ENCODE results near the gene CXCL16. TPM values are rescaled to one million over a fixed set of nuclear protein-coding genes. Genes with fewer than 3 reads are reported as not detected.

The CXCL16 gene
- total RNA-seq, 1 donor, result 11.2 TPM

DNA sequence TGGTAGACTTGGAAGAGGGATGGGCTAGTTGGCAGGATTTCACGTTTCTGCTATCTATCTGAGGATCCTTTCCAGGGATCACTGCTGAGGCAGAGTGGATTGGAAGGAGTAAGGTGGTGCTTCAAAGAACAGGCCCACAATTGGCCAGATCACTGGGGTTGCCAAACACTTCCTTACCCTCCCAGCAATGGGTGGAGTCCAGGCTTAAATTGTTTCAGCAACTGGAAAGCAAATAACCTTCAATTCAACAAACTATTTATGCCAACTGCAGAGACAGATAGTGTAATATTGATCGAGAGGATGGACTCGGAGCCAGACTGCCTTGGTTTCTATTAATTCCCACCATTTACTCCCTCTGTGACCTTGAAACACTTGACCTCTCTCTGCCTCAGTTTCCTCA is 27.2 kb downstream of the CXCL16 start:
- no peaks in the 10 kb centered on the region for H3K27me3 ChIP-seq (ENCODE audit: insufficient read depth, low read length)
- no peaks in the 10 kb centered on the region for H3K36me3 ChIP-seq (ENCODE audit: insufficient read depth, low read length)
- H3K4me3 ChIP-seq (ENCODE audit: insufficient read depth, low read length), result no peak overlapping the region
- H4K20me1 ChIP-seq (ENCODE audit: insufficient read depth, low read length), result peaks cover 3% of the 10 kb centered on the region
- H3K79me2 ChIP-seq (ENCODE audit: insufficient read depth, low read length), result no peaks in the 10 kb centered on the region
- peak; percentile 59 for DNase-seq (ENCODE audit: insufficient read length, low spot score, missing footprints)
- no peaks in the 10 kb centered on the region for H3K9me3 ChIP-seq (ENCODE audit: low read depth, low read length)
- no peak overlapping the region for H3K27ac ChIP-seq (ENCODE audit: low read depth, low read length)
- H3K4me1 ChIP-seq (ENCODE audit: insufficient read depth, low read length), result peaks cover 3% of the 10 kb centered on the region
- no peak overlapping the region for H3K4me2 ChIP-seq (ENCODE audit: insufficient read depth, low read length)
- TF ChIP-seq, protein P1, sequence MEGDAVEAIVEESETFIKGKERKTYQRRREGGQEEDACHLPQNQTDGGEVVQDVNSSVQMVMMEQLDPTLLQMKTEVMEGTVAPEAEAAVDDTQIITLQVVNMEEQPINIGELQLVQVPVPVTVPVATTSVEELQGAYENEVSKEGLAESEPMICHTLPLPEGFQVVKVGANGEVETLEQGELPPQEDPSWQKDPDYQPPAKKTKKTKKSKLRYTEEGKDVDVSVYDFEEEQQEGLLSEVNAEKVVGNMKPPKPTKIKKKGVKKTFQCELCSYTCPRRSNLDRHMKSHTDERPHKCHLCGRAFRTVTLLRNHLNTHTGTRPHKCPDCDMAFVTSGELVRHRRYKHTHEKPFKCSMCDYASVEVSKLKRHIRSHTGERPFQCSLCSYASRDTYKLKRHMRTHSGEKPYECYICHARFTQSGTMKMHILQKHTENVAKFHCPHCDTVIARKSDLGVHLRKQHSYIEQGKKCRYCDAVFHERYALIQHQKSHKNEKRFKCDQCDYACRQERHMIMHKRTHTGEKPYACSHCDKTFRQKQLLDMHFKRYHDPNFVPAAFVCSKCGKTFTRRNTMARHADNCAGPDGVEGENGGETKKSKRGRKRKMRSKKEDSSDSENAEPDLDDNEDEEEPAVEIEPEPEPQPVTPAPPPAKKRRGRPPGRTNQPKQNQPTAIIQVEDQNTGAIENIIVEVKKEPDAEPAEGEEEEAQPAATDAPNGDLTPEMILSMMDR (IDR thresholded peaks at IDR 0.05; ENCODE audit: extremely low read depth, low read depth, low read length), result no peak
- no peak overlapping the region for H2AFZ ChIP-seq (ENCODE audit: low read length)

DNA sequence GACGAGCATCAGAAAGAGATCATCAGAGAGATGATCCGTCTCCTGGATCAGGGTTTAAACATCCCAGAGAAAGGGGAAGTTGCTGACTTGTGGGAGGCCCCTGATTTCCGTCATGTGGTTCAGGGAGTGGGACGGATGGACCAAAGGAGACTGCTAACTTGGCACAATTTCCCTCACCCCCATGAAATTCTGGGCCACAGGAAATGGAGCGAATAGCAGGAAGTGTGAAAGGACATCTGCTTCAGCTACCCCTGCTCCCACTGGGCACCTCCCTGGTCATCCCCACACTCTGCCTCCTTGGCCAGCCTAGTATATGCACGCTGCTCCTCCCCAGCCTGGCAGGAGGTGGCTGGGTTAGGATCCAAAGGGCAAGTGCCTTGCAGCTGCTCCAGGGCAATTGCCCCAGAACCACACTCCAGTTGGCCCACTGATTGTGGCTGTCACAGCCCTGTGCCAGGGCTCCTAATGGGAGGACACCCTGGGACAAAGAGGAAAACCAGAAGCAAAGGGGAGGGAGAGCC is 28.0 kb downstream of the CXCL16 start:
- no peak overlapping the region for H3K4me3 ChIP-seq (ENCODE audit: insufficient read depth, low read length)
- no peak overlapping the region for H3K27ac ChIP-seq (ENCODE audit: low read depth, low read length)
- H3K4me1 ChIP-seq (ENCODE audit: insufficient read depth, low read length), result peaks cover 3% of the 10 kb centered on the region
- peak overlapping the region; percentile 77 for H3K4me2 ChIP-seq (ENCODE audit: insufficient read depth, low read length)
- no peaks in the 10 kb centered on the region for H3K79me2 ChIP-seq (ENCODE audit: insufficient read depth, low read length)
- DNase-seq (ENCODE audit: insufficient read length, low spot score, missing footprints), result peak; percentile 82
- no peaks in the 10 kb centered on the region for H3K36me3 ChIP-seq (ENCODE audit: insufficient read depth, low read length)
- H3K9me3 ChIP-seq (ENCODE audit: low read depth, low read length), result no peaks in the 10 kb centered on the region
- H3K27me3 ChIP-seq (ENCODE audit: insufficient read depth, low read length), result no peaks in the 10 kb centered on the region
- H4K20me1 ChIP-seq (ENCODE audit: insufficient read depth, low read length), result peaks cover 3% of the 10 kb centered on the region
- peak overlapping the region; percentile 78 for H2AFZ ChIP-seq (ENCODE audit: low read length)
- TF ChIP-seq, protein P1 (IDR thresholded peaks at IDR 0.05; ENCODE audit: extremely low read depth, low read depth, low read length), result no peak

DNA sequence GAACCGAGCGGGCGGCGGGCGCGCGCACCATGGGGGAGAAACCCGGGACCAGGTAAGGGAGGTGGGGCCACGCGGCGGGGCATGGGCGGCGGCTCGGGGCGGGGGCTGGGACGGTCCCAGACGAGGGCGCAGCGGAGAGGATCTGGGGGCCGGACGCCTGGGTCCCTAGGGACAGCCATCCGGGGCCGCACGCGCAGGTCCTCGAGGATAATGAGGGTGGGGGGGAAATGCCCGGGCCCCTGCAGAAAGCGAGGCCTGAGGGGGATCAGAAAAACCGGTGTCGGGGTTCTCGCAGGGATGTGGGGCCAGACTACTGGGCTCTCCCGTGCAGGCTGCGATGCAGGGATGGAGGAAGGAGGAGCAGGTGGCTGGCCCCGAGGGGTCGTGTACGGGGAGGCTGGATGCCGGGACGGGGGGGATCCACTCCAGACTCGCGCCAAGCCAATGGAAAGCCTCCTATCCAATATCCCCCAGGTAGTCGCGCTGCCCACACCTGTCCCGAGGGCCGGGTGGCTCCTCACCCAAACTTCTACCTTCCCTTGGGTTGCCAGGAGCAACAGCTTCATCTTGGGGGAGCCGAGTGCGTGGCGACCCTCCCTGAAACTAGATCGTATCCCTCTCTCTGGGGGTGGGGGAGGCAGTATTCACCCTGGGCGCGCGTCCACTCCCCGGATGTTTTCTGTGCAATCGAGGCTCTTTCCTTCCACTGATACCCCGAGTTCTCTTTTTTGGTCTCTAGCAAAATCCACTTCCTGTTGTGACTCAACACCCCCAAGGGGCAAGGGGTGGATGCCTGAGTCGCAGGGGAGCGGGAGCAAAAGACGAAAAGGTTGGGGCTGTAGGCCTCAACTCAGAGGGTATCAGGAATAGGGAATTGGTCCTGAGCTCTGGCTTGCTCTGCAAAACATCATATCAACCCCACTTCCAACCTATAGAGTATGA is 28.8 kb downstream of the CXCL16 start:
- H3K27ac ChIP-seq (ENCODE audit: low read depth, low read length), result peak overlapping the region; percentile 17
- peak overlapping the region; percentile 77 for H3K4me2 ChIP-seq (ENCODE audit: insufficient read depth, low read length)
- H3K79me2 ChIP-seq (ENCODE audit: insufficient read depth, low read length), result no peaks in the 10 kb centered on the region
- no peaks in the 10 kb centered on the region for H3K9me3 ChIP-seq (ENCODE audit: low read depth, low read length)
- H3K36me3 ChIP-seq (ENCODE audit: insufficient read depth, low read length), result no peaks in the 10 kb centered on the region
- no peaks in the 10 kb centered on the region for H3K27me3 ChIP-seq (ENCODE audit: insufficient read depth, low read length)
- peak; percentile 68 for DNase-seq (ENCODE audit: insufficient read length, low spot score, missing footprints)
- H2AFZ ChIP-seq (ENCODE audit: low read length), result peak overlapping the region; percentile 78
- H3K4me3 ChIP-seq (ENCODE audit: insufficient read depth, low read length), result peak overlapping the region; percentile 76
- peaks cover 3% of the 10 kb centered on the region for H3K4me1 ChIP-seq (ENCODE audit: insufficient read depth, low read length)
- TF ChIP-seq, protein P1 (IDR thresholded peaks at IDR 0.05; ENCODE audit: extremely low read depth, low read depth, low read length), result no peak
- H4K20me1 ChIP-seq (ENCODE audit: insufficient read depth, low read length), result peaks cover 3% of the 10 kb centered on the region

All from osteoblast (primary cell).